ENCODE data around the gene ZNF532.

DNA sequence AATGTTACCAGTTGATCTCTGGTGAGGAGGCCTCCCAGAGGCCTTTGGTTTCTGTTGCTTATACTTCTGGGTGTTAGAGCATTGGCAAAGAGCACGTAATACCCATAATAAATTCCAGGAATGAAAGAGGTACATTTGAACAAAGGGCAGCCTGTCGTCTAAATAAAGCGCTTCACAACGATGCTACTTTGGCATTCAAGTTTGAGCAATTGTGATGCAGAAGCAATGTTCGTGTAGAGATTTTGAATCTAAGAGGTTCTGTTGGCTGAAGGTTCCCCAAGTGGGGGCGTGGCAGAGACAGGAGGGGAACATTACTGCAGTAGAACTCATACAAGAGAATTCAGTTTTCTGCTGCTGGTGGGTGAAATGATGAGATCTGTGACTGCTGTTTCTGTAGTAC is 27.8 kb downstream of the ZNF532 start:
- TF ChIP-seq, protein P1, sequence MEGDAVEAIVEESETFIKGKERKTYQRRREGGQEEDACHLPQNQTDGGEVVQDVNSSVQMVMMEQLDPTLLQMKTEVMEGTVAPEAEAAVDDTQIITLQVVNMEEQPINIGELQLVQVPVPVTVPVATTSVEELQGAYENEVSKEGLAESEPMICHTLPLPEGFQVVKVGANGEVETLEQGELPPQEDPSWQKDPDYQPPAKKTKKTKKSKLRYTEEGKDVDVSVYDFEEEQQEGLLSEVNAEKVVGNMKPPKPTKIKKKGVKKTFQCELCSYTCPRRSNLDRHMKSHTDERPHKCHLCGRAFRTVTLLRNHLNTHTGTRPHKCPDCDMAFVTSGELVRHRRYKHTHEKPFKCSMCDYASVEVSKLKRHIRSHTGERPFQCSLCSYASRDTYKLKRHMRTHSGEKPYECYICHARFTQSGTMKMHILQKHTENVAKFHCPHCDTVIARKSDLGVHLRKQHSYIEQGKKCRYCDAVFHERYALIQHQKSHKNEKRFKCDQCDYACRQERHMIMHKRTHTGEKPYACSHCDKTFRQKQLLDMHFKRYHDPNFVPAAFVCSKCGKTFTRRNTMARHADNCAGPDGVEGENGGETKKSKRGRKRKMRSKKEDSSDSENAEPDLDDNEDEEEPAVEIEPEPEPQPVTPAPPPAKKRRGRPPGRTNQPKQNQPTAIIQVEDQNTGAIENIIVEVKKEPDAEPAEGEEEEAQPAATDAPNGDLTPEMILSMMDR (IDR thresholded peaks at IDR 0.05), result no peak
- no peak for TF ChIP-seq POLR2A (IDR thresholded peaks at IDR 0.05)

Measured in tibial nerve (tissue), 3 donors.